HEK293T (cell line): Measurements from ENCODE around the gene PFAS.

Experiments used
- SP1 ChIP-seq: fragments of 450-650 bp; IDR thresholded peaks from 2 replicates; pipeline ENCODE4 v1.6.1; 2017
- TARDBP ChIP-seq: fragments of 450-650 bp; IDR thresholded peaks from 2 replicates; pipeline ENCODE4 v1.6.1; 2016
- ZNF384 ChIP-seq: fragments of 450-650 bp; IDR thresholded peaks from 2 replicates; pipeline ENCODE4 v1.6.1; 2016

- TF ChIP-seq SP1 (no peak), TARDBP (no peak), ZNF384 (no peak)
Measured at GRCh38 chr17:8314797-8315763, 66.0 kb downstream of the PFAS start.
